Psoas muscle (tissue), 8 donors: Measurements from ENCODE around the gene PLXNA4. TPM values are rescaled to one million over a fixed set of nuclear protein-coding genes. Genes with fewer than 3 reads are reported as not detected.

Experiments
- ATAC-seq, 4 donors: fragments of 200-7000 bp; cut with Tn5 transposase; one replicate each; pipeline ENCODE4 v1.9.1; 2020; ENCODE audit warnings: moderate library complexity in 3 of 4, mild to moderate bottlenecking in 2 of 4
- DNase-seq, 2 donors: peaks; one replicate each; pipeline ENCODE4 v3.0.0-alpha.2; 2020
- H3K27ac ChIP-seq: fragments of 200-600 bp; one replicate; pipeline ENCODE4 v1.8.0; 2022
- H3K27me3 ChIP-seq, 3 donors: fragments of 200-600 bp in 1 of 3; one replicate each; pipeline versions ENCODE4 v1.6.1 to v1.8.0; 2013 to 2022; ENCODE audit warnings: low read length in 2 of 3, mild to moderate bottlenecking in 2 of 3, moderate library complexity in 1 of 3; ENCODE audit not compliant: insufficient read depth in 3 of 3
- H3K36me3 ChIP-seq, 2 donors: fragments of 200-600 bp in 1 of 2; one replicate each; pipeline versions ENCODE4 v1.6.1 to v1.8.0; 2013 to 2022; ENCODE audit warnings: low read depth in 1 of 2, mild to moderate bottlenecking in 1 of 2, moderate library complexity in 1 of 2; ENCODE audit not compliant: insufficient read depth in 1 of 2
- H3K4me1 ChIP-seq: fragments of 200-600 bp; one replicate; pipeline ENCODE4 v1.8.0; 2022
- H3K4me3 ChIP-seq: fragments of 200-600 bp; one replicate; pipeline ENCODE4 v1.8.0; 2022; ENCODE audit warnings: mild to moderate bottlenecking
- H3K9me3 ChIP-seq: fragments of 200-600 bp; one replicate; pipeline ENCODE4 v1.8.0; 2022
- CTCF ChIP-seq: fragments of 200-600 bp; IDR thresholded peaks from one replicate; pipeline ENCODE4 v1.8.0; 2022; ENCODE audit warnings: antibody characterized with exemption
- WGBS, 3 donors: extraction: QIAGEN DNeasy Blood & Tissue Kit; methylation state at CpG; one replicate each; pipeline versions ENCODE4 v1.1.6 to v1.1.7; 2013; 5-methylcytosine and 5-hydroxymethylcytosine counted together
- intact Hi-C, 2 donors: fragments of 100-400 bp; cut with DNase I; formaldehyde crosslinking; loops; one replicate each; pipeline versions ENCODE4 v1.11.0 to v1.14.2; 2022
- polyA plus RNA-seq, 3 donors: library from polyadenylated mRNA; stranded (reverse); fragments of 200-250 nt; gene quantifications; one replicate each; pipeline ENCODE4 v1.2.3, GENCODE V29; 2013
- total RNA-seq, 4 donors: library from RNA; stranded (reverse); fragmentation: NEBNext Ultra II Directional in 2 of 4; extraction: Animal tissue kit (Norgen Biotek cat#: 25700) in 2 of 4; gene quantifications; one replicate each; pipeline versions ENCODE4 v1.2.1 to v1.2.4, GENCODE V29; 2021 to 2023
- donor health status: healthy with polysubstance abuse.
- donor health status: DM: no; HTN: no; CAD: no; lungs with moderate emphysema.
- donor health status: Bipolar disorder and iron deficiency.
- donor health status: healthy.
- donor health status: DM: yes; HTN: yes; CAD: no.
- donor health status: DM: no; HTN: no; CAD: no.
- donor health status: DM: no; HTN: no; CAD: no.
- donor health status: DM: yes; HTN: yes; CAD: no.

PLXNA4 gene
- total and polyA plus RNA-seq, 7 donors: 0.15 to 2.5 (median 0.88) TPM

- DNase-seq (no peak), ATAC-seq (no peak)
- intact Hi-C loops: no loop called here
- H3K27ac ChIP-seq: no peak overlapping the region
- no peaks in the 10 kb centered on the region for H3K36me3 ChIP-seq
- no peak overlapping the region for H3K4me3 ChIP-seq
- 79 to 88% (median 85%) methylated on average over 2 of the region's 2 CpGs for WGBS, 3 donors
- TF ChIP-seq CTCF: no peak
- H3K27me3 ChIP-seq: no peaks in the 10 kb centered on the region
- H3K9me3 ChIP-seq: no peaks in the 10 kb centered on the region
- no peaks in the 10 kb centered on the region for H3K4me1 ChIP-seq
These were observed 155.7 kb downstream of the PLXNA4 start for GRCh38 chr7:132420527-132420926.

- no peak for TF ChIP-seq CTCF
These were observed 156.7 kb downstream of the PLXNA4 start for GRCh38 chr7:132419542-132419941.

GRCh38 chr7:132418840-132419239, 157.4 kb downstream of the PLXNA4 start:
- ATAC-seq (no peak), DNase-seq (no peak)
- H3K4me1 ChIP-seq: no peaks in the 10 kb centered on the region
- intact Hi-C loops: no loop called here
- no peaks in the 10 kb centered on the region for H3K36me3 ChIP-seq
- H3K9me3 ChIP-seq: no peaks in the 10 kb centered on the region
- H3K27me3 ChIP-seq: no peaks in the 10 kb centered on the region
- H3K27ac ChIP-seq: no peak overlapping the region
- no peak for TF ChIP-seq CTCF
- no peak overlapping the region for H3K4me3 ChIP-seq
- 86 to 88% (median 87%) methylated on average over 6 of the region's 6 CpGs for WGBS, 3 donors

More at GRCh38 chr7:132419542-132419941, 156.7 kb downstream of the PLXNA4 start:
- H3K4me1 ChIP-seq: no peaks in the 10 kb centered on the region
- no peak overlapping the region for H3K4me3 ChIP-seq
- ATAC-seq (no peak), DNase-seq (no peak)
- no peaks in the 10 kb centered on the region for H3K9me3 ChIP-seq
- intact Hi-C loops: no loop called here
- no peak overlapping the region for H3K27ac ChIP-seq
- 60 to 82% (median 77%) methylated on average over 2 of the region's 2 CpGs for WGBS, 3 donors
- H3K36me3 ChIP-seq: no peaks in the 10 kb centered on the region
- H3K27me3 ChIP-seq: no peaks in the 10 kb centered on the region

GRCh38 chr7:132417103-132417906, 159.0 kb downstream of the PLXNA4 start:
- 88 to 91% (median 88%) methylated on average over 9 of the region's 9 CpGs for WGBS, 3 donors
- intact Hi-C loops: no loop called here

More at GRCh38 chr7:132417103-132417906, 159.0 kb downstream of the PLXNA4 start:
- Histone ChIP-seq H3K27me3 (no peaks in the 10 kb centered on the region), H3K4me1 (peaks cover 3% of the 10 kb centered on the region), H3K4me3 (no peak overlapping the region), H3K27ac (no peak overlapping the region), H3K9me3 (no peaks in the 10 kb centered on the region), H3K36me3 (no peaks in the 10 kb centered on the region)
- TF ChIP-seq CTCF: no peak
- ATAC-seq (no peak), DNase-seq (no peak)
